Right cardiac atrium (tissue), 5 donors: ENCODE measurements around the gene WDR45. TPM values are rescaled to one million over a fixed set of nuclear protein-coding genes. Genes with fewer than 3 reads are reported as not detected.

Experiments
- ATAC-seq, 2 donors: fragments of 200-7000 bp; cut with Tn5 transposase; one replicate each; pipeline versions ENCODE4 v1.8.0 to v1.9.1; 2020; ENCODE audit warnings: moderate library complexity in 2 of 2, mild to moderate bottlenecking in 1 of 2
- DNase-seq, 3 donors: peaks; one replicate each; pipeline ENCODE4 v3.0.0-alpha.2; 2020
- H3K27ac ChIP-seq: one replicate; pipeline ENCODE4 v1.5.1; 2013; ENCODE audit warnings: mild to moderate bottlenecking, low read length, control low read depth, moderate library complexity
- H3K27me3 ChIP-seq: one replicate; pipeline ENCODE4 v1.6.1; 2013; ENCODE audit not compliant: control insufficient read depth, insufficient read depth
- H3K4me1 ChIP-seq: one replicate; pipeline ENCODE4 v1.6.1; 2013; ENCODE audit warnings: low read length; ENCODE audit not compliant: control insufficient read depth, insufficient read depth
- H3K4me3 ChIP-seq: one replicate; pipeline ENCODE4 v1.5.1; 2013; ENCODE audit warnings: low read length, control low read depth
- H3K9me3 ChIP-seq: one replicate; pipeline ENCODE4 v1.6.1; 2013; ENCODE audit warnings: low read length; ENCODE audit not compliant: control insufficient read depth
- WGBS: extraction: QIAGEN DNeasy Blood & Tissue Kit; methylation state at CpG from one replicate; pipeline ENCODE4 v1.1.7; 2013; 5-methylcytosine and 5-hydroxymethylcytosine counted together
- intact Hi-C, 4 donors: fragments of 100-400 bp; cut with DNase I; formaldehyde crosslinking; loops; one replicate each; pipeline versions ENCODE4 v1.11.0 to v1.14.0; 2022 to 2023
- polyA plus RNA-seq: library from polyadenylated mRNA; stranded (reverse); fragments of 200-250 nt; gene quantifications from one replicate; pipeline ENCODE4 v1.2.3, GENCODE V29; 2013
- total RNA-seq, 4 donors: library from RNA; stranded (reverse); fragmentation: NEBNext Ultra II Directional; extraction: Animal tissue kit (Norgen Biotek cat#: 25700); gene quantifications; one replicate each; pipeline ENCODE4 v1.2.1, GENCODE V29; 2021
- donor health status: healthy with polysubstance abuse.
- donor health status: DM: no; HTN: yes; CAD: no.
- donor health status: DM: no; HTN: no; CAD: no.
- donor health status: DM: no; HTN: yes; CAD: no; lungs with severe emphysema.
- donor health status: DM: yes; HTN: yes; CAD: no.

The WDR45 gene
- total and polyA plus RNA-seq, 5 donors: 70.0 to 82.5 (median 80.1) TPM

DNA sequence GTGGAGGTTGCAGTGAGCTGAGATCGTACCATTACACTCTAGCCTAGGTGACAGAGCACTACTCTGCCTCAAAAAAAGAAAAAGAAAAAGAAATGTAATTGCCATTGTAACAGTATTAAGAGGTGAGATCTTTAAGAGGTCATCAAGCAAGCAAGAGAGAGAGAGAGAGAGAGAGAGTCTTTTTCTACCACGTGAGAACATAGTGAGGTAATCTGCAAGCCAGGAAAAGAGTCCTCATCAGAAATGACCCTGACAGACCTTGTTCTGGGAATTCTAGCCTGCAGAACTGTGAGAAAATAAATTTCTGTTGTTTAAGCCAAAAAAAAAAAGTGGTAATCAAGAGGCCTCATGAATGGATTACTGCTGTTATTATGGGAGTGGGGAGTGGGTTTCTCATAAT is 29.0 kb upstream of the WDR45 start:
- no peaks in the 10 kb centered on the region for H3K4me1 ChIP-seq
- H3K27me3 ChIP-seq: no peaks in the 10 kb centered on the region
- no peak for ATAC-seq
- H3K4me3 ChIP-seq: no peak overlapping the region
- H3K27ac ChIP-seq: no peak overlapping the region
- H3K9me3 ChIP-seq: no peaks in the 10 kb centered on the region
- intact Hi-C loops: no loop called here
- 62% methylated on average over 2 of the region's 2 CpGs for WGBS
- DNase-seq: no peak

DNA sequence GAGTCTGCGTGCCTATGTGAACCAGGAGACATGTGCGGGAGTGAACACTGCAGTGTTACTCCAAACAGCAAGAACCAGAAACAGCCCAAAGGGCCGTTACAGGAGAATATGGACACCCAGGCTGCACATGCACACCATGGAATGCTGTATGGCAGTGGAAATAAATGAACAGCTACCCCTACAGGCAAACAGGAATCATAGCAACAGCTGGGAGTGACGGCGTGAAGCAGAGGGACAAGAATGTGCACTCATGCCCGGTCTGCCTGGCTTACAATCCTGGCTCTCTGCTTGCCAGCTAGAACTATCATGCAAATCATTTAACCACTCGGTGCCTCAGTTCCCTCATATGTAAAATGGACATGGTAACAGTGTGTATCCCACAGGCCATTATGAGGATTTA is 27.2 kb upstream of the WDR45 start:
- Histone ChIP-seq H3K9me3 (no peaks in the 10 kb centered on the region), H3K4me1 (no peaks in the 10 kb centered on the region), H3K4me3 (no peak overlapping the region), H3K27me3 (no peaks in the 10 kb centered on the region), H3K27ac (no peak overlapping the region)
- 40% methylated on average over 7 of the region's 7 CpGs for WGBS
- intact Hi-C loops: no loop called here
- peak; percentile 76 to 77 for ATAC-seq
- DNase-seq: no peak

DNA sequence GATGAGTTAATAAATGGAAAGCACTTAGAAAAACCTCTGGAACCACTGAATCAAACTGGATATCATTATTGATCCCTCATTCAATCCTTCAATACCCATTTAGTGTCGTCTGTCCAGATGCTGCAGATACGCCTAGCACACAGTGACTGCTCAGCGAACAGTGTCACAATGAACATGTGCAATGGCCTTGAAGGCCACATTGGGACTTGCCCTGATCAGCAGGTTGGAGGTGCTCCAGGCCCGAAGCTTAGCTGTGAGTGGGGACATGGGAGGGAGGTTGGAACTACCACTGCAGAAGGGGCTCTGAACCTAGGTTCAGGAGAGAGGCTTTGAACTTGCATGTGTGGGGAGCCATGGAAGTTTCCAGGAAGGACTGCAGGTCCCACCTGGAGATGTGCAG is 26.6 kb upstream of the WDR45 start:
- intact Hi-C loops: no loop called here
- no peaks in the 10 kb centered on the region for H3K9me3 ChIP-seq
- no peaks in the 10 kb centered on the region for H3K4me1 ChIP-seq
- no peak overlapping the region for H3K4me3 ChIP-seq
- 96% methylated on average over 4 of the region's 4 CpGs for WGBS
- no peaks in the 10 kb centered on the region for H3K27me3 ChIP-seq
- ATAC-seq (no peak), DNase-seq (no peak)
- H3K27ac ChIP-seq: no peak overlapping the region

DNA sequence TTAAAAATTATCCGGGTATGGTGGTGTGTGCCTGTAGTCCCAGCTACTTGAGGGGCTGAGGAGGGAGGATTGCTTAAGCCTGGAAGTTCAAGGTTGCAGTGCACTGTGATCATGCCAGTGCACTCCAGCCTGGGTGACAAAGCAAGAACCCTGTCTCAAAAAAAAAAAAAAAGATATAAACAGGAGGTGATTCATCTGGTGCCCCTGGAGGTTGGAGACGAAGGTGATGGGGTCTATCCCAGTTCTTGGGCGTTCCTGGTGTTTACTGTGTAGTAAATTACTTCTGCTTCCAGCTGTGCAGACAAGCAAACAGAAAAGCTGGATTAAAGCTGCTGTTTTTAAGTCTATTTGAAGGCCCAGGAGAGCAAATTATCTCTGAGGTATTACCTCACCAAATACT is 23.9 kb upstream of the WDR45 start:
- Histone ChIP-seq H3K4me3 (no peak overlapping the region), H3K27ac (no peak overlapping the region), H3K9me3 (no peaks in the 10 kb centered on the region), H3K4me1 (no peaks in the 10 kb centered on the region), H3K27me3 (no peaks in the 10 kb centered on the region)
- no peak for ATAC-seq
- intact Hi-C loops: no loop called here
- WGBS: 80% methylated on average over 3 of the region's 3 CpGs
- DNase-seq: no peak

DNA sequence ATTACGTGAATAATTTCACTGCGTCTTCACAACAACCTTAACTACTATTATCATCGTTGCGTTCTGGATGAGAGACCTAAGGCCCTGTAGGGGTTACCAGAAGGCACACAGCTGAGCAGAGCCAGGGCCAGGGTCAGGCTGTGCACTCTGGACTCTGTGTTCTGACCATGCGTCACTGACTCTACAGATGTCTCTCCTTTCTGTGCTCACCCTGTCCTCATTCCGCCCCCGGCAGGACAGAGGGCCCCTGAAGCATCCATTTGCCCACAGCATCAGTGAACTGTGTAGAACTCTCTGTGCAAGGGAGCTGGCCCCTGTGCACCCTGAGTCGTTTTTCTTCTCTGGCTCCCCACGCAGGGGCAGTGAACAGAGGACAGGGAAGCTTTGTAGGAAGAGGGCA is 22.5 kb upstream of the WDR45 start:
- no peaks in the 10 kb centered on the region for H3K4me1 ChIP-seq
- intact Hi-C loops: no loop called here
- ATAC-seq (no peak), DNase-seq (no peak)
- H3K27me3 ChIP-seq: no peaks in the 10 kb centered on the region
- no peak overlapping the region for H3K4me3 ChIP-seq
- no peak overlapping the region for H3K27ac ChIP-seq
- H3K9me3 ChIP-seq: no peaks in the 10 kb centered on the region
- 84% methylated on average over 9 of the region's 9 CpGs for WGBS

DNA sequence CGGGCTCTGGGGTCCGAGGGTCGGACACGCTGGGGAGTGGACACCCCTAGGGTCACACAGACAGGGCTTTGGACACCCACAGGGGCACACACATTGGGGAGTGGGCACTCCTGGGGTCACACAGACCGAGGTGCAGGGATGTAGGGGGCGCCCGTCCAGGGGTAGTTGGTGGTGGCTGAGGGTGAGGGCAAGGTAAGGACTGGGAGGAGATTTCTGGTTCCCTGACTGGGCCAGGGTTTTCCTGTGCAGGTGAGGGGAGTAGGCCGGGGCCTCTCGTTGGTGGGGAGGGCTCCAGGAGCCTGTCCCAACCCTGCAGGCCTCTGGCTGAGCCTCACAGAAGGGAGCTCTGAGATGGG is 21.9 kb upstream of the WDR45 start:
- intact Hi-C loops: no loop called here
- ATAC-seq: no peak
- no peak for DNase-seq
- Histone ChIP-seq H3K4me1 (no peaks in the 10 kb centered on the region), H3K27ac (no peak overlapping the region), H3K9me3 (no peaks in the 10 kb centered on the region), H3K27me3 (no peaks in the 10 kb centered on the region), H3K4me3 (peak overlapping the region; percentile 39)
- WGBS: 13% methylated on average over 9 of the region's 9 CpGs

DNA sequence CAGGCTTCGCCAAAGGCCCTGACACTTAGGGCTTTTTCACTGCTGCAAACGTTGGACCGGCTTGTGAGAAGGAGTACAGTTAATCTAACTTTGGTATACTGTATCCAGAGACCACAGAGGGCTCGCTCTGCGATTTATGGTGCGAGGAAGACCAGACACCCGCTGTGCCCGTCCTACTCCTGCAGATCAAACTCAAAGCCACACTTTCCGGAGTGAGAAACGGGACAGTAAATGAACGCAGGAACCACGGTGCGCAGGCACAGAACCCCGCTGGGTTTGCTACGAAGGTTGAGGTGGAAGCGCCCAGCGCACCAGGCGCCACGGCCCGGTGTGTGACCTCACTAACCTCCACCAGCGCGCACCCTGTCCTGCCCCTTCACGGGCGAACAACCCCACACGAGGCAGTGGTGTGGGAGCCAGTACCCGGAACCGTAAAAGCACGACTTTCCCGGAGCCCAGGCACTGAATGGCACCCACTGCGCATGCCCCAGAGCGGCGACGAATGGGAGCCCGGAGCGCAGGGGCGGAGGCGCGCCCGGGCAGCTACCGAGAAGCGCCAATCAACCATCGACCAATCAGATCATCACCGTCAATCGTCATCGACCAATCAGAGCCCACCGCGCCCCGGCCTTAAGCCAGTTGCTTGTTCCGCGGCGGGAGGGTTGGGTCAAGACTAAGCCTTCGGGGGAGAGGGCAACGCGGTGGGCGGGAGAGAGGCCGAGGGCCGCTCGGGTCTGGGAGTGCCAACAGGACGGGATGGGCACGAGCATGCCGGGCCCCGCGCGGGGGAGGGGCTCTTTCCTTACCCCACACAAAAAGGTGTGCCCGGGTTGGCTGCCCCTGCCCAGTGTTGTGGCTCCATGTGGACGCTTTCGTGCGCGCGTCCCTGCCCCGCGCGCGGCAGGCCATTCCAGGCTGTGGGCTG is 21.3 kb upstream of the WDR45 start:
- DNase-seq (peak; percentile 90 to 96 (median 95)), ATAC-seq (peak; percentile 98 to 99)
- Histone ChIP-seq H3K27me3 (no peaks in the 10 kb centered on the region), H3K4me3 (peak overlapping the region; percentile 72), H3K9me3 (no peaks in the 10 kb centered on the region), H3K27ac (peak overlapping the region; percentile 93), H3K4me1 (no peaks in the 10 kb centered on the region)
- WGBS: under 1% methylated on average over 74 of the region's 74 CpGs
- intact Hi-C loops: no loop called here

DNA sequence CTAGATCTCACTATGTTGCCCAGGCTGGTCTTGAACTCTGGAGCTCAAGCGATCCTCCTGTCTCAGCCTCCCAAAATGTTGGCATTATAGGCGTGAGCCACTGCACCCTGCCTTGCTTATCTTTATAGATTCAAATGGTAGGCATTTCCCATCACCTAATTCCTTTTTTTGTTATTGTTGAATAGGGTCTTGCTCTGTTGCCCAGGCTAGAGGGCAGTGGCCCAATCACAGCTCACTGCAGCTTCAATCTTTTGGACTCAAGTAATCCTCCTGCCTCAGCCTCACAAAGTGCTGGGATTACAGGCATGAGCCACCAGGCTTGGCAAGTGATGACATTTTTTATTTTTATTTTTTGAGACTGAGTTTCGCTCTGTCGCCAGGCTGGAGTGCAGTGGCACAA is 16.7 kb upstream of the WDR45 start:
- no peaks in the 10 kb centered on the region for H3K27me3 ChIP-seq
- intact Hi-C loops: no loop called here
- DNase-seq: no peak
- no peak overlapping the region for H3K27ac ChIP-seq
- H3K4me1 ChIP-seq: no peaks in the 10 kb centered on the region
- H3K4me3 ChIP-seq: no peak overlapping the region
- no peak for ATAC-seq
- no peaks in the 10 kb centered on the region for H3K9me3 ChIP-seq
- WGBS: 98% methylated on average over 4 of the region's 4 CpGs

DNA sequence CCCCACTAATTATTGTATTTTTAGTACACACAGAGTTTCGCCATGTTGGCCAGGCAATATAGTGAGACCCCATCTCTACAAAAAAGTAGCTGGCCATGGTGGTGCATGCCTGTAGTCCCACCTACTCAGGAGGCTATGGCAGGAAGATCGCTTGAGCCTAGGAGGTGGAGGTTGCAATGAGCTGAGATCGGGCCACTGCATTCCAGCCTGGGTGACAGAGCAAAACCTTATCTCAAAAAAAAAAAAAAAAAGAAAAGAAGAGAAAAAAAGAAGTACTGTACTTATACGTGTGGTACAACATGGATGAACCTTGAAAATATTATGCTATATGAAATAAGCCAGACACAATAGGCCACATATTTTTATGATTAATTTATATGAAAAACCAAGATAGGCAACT is 9.9 kb upstream of the WDR45 start:
- Histone ChIP-seq H3K27me3 (no peaks in the 10 kb centered on the region), H3K4me3 (no peak overlapping the region), H3K4me1 (no peaks in the 10 kb centered on the region), H3K9me3 (no peaks in the 10 kb centered on the region), H3K27ac (no peak overlapping the region)
- DNase-seq: no peak
- WGBS: 68% methylated on average over 4 of the region's 4 CpGs
- no peak for ATAC-seq
- intact Hi-C loops: no loop called here

DNA sequence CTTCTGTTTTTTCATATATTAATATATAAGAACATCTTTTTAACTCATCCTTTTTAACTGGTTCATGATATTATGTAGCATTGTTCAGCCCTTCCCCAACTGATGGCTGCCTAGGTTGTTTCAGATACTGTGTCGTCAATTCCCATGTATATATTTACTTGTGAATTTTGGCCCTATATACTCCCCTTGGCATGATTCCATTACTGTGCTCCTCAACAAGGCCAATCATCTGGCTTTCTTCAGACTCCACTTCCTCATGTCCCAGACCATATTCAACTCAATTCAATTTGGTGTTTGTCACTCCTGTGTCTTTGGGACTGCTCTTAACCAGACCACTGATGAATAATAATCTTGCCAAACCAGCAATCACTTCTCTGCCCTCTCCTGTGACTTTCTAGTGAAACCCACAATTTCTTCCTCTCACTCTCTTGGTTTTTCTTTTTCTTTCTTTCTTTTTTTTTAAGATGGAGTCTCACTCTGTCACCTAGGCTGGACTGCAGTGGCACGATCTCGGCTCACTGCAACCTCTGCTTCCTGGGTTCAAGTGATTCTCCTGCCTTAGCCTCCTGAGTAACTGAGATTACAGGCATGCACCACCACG is 2.7 kb upstream of the WDR45 start:
- Histone ChIP-seq H3K9me3 (no peaks in the 10 kb centered on the region), H3K4me3 (no peak overlapping the region), H3K4me1 (no peaks in the 10 kb centered on the region), H3K27me3 (no peaks in the 10 kb centered on the region), H3K27ac (no peak overlapping the region)
- ATAC-seq (no peak), DNase-seq (no peak)
- intact Hi-C loops: no loop called here
- WGBS: 69% methylated on average over 4 of the region's 4 CpGs

DNA sequence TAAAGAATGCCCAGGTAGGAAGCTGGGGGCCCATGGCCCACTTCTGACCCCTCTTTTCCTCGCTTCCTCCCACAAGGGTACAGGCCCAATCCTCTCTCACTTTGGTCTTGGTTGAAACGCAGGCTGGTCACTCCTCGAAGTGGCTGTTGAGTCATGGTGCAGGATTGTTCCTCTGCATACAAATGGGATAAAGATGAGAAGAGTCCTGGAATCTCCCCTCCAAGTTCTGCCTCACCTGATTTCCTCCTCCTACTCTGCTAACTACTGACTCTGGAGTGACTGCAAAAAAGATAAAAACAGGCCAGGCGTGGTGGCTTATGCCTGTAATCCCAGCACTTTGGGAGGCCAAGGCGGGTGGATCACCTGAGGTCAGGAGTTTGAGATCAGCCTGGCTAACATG is 1.7 kb downstream of the WDR45 start:
- peaks cover 3% of the 10 kb centered on the region for H3K4me1 ChIP-seq
- H3K27me3 ChIP-seq: no peaks in the 10 kb centered on the region
- no peak overlapping the region for H3K27ac ChIP-seq
- 87% methylated on average over 5 of the region's 5 CpGs for WGBS
- H3K9me3 ChIP-seq: no peaks in the 10 kb centered on the region
- H3K4me3 ChIP-seq: no peak overlapping the region
- no peak for DNase-seq
- intact Hi-C loops: no loop called here
- no peak for ATAC-seq
